GM13976 (cell line): ENCODE results near the gene CARD11.

Source experiments
- DNase-seq: peaks from one replicate; pipeline ENCODE4 v3.0.0; 2012; ENCODE audit warnings: low spot score
- CTCF ChIP-seq: IDR thresholded peaks from 2 replicates; pipeline ENCODE4 v1.5.1; 2012; ENCODE audit warnings: borderline replicate concordance, mild to moderate bottlenecking; ENCODE audit not compliant: insufficient read depth; ENCODE audit errors: extremely low read depth, missing control alignments, control extremely low read depth
- in situ Hi-C: fragments of 300-500 bp; cut with MboI; formaldehyde crosslinking; loops from one replicate; pipeline ENCODE4 v1.12.0; 2022; ENCODE audit warnings: low sequenced_read_pairs, mixed read lengths, inconsistent platforms; ENCODE audit not compliant: unreplicated experiment

Gene CARD11

GRCh38 chr7:3034591-3035150 is 9.0 kb downstream of the CARD11 start:
- no peak for TF ChIP-seq CTCF
- in situ Hi-C loops = no loop called here
- DNase-seq = no peak

GRCh38 chr7:3033581-3033980 is 10.1 kb downstream of the CARD11 start:
- no peak for DNase-seq
- in situ Hi-C loops = no loop called here
- TF ChIP-seq CTCF = no peak

- no peak for DNase-seq
- in situ Hi-C loops = no loop called here
- TF ChIP-seq CTCF = no peak
Observed at GRCh38 chr7:3033136-3033535, 10.5 kb downstream of the CARD11 start.

DNA sequence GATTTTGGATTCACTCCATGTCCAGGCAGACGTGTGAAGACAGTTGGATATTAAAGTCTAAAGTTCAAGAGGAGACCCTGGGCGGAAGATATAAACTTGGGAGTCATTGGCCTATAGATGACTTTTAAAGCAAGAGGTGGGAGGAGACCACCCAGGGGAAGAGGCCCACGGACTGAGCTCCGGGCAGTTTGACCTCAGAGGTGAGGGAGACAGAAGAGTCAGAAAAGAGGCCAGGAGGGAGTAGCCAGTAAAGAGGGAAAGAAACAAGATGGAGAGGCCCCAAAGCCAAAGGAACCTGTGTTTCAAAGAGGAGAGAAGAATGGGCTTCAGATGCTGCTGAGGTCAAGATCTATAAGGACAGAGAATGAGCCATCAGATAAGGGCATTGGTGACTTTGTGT is 11.4 kb downstream of the CARD11 start:
- TF ChIP-seq CTCF = no peak
- no peak for DNase-seq
- in situ Hi-C loops = no loop called here

GRCh38 chr7:3029138-3029537 is 14.5 kb downstream of the CARD11 start:
- DNase-seq = no peak
- no peak for TF ChIP-seq CTCF
- in situ Hi-C loops = no loop called here

DNA sequence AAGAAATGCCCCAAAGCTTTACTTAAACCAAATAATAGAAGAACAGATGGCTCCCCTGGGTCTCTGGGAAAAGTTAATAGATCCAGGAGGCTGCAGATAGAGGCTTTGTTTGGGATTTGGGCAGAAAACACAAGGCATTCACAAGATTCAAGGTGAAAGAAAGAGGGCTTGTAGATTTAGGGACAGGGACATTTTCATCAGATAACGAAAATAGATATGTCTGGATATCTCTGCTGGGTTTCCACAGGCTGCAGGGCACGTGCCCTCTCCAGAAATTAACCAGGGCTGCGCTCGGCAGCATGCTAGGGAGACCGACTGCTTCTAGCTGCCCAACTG is 14.9 kb downstream of the CARD11 start:
- in situ Hi-C loops = no loop called here
- DNase-seq = no peak
- TF ChIP-seq CTCF = no peak
